ENCODE measurements around the gene TNNI3K.

Gene TNNI3K

DNA sequence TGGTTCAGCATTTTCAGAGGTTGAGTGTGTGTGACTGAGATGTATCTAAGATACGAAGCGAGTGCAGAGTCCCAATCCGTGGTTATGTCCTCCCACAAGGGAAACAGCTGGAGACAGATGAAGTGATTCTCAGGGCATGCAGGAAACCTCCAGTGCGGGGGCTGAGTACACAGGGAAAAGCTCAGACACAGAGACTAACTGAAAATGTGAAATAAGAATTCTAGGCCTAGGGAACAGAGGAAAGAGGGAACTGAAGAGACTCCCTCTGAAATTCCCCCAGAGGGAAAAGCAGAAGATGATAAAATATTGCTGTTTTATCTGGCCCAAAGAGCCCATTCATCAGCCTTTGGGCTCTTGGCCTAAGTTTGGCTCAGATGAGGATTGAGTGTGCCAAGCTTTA lies 160.4 kb downstream of the TNNI3K start:
- H3K27ac Mint-ChIP-seq: no peak overlapping the region

GRCh38 chr1:74396462-74396861 lies 161.3 kb downstream of the TNNI3K start:
- H3K4me3 Mint-ChIP-seq: no peak overlapping the region
- H3K27ac Mint-ChIP-seq: no peak overlapping the region

More for the DNA sequence above, 160.4 kb downstream of the TNNI3K start:
- no peaks in the 10 kb centered on the region for H3K9me3 Mint-ChIP-seq
- H3K4me3 Mint-ChIP-seq: no peak overlapping the region
- no peak for DNase-seq
- H3K36me3 Mint-ChIP-seq (ENCODE audit: low read depth): no peaks in the 10 kb centered on the region
- H3K27me3 Mint-ChIP-seq: peaks cover 4% of the 10 kb centered on the region
- H3K4me1 Mint-ChIP-seq (ENCODE audit: low read depth): no peaks in the 10 kb centered on the region

GRCh38 chr1:74396933-74397332 lies 161.7 kb downstream of the TNNI3K start:
- Mint-ChIP-seq H3K9me3 (no peaks in the 10 kb centered on the region), H3K36me3 (ENCODE audit: low read depth) (no peaks in the 10 kb centered on the region), H3K27me3 (peaks cover 4% of the 10 kb centered on the region), H3K27ac (no peak overlapping the region), H3K4me3 (no peak overlapping the region), H3K4me1 (ENCODE audit: low read depth) (no peaks in the 10 kb centered on the region)
- DNase-seq: no peak

More at GRCh38 chr1:74396462-74396861, 161.3 kb downstream of the TNNI3K start:
- DNase-seq: no peak
- H3K4me1 Mint-ChIP-seq (ENCODE audit: low read depth): no peaks in the 10 kb centered on the region
- peaks cover 4% of the 10 kb centered on the region for H3K27me3 Mint-ChIP-seq
- H3K36me3 Mint-ChIP-seq (ENCODE audit: low read depth): no peaks in the 10 kb centered on the region
- H3K9me3 Mint-ChIP-seq: no peaks in the 10 kb centered on the region

DNA sequence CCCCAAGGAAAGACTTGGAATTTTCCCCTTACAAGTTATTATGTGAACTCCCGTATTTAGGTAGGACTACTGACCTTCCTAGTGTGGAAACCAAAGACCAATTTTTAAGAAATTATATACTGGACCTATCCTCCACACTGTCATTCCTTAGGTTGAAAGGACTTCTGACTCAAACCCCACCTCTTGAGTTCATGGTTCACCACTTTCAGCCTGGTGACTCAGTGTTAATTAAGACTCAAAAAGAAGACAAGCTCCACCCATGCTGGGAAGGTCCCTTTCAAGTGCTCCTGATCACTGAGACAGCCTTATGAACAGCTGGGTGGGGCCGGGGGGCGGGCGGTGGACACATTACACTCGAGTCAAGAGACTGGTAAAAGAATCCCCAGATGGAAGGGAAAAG lies 164.1 kb downstream of the TNNI3K start:
- Mint-ChIP-seq H3K27ac (no peak overlapping the region), H3K27me3 (peaks cover 4% of the 10 kb centered on the region), H3K4me1 (ENCODE audit: low read depth) (no peaks in the 10 kb centered on the region), H3K4me3 (no peak overlapping the region), H3K9me3 (no peaks in the 10 kb centered on the region), H3K36me3 (ENCODE audit: low read depth) (no peaks in the 10 kb centered on the region)
- DNase-seq: no peak

GRCh38 chr1:74402873-74403272 lies 167.7 kb downstream of the TNNI3K start:
- no peaks in the 10 kb centered on the region for H3K36me3 Mint-ChIP-seq (ENCODE audit: low read depth)
- H3K9me3 Mint-ChIP-seq: no peaks in the 10 kb centered on the region
- no peaks in the 10 kb centered on the region for H3K27me3 Mint-ChIP-seq
- H3K4me1 Mint-ChIP-seq (ENCODE audit: low read depth): no peaks in the 10 kb centered on the region
- no peak for DNase-seq
- H3K4me3 Mint-ChIP-seq: no peak overlapping the region
- H3K27ac Mint-ChIP-seq: no peak overlapping the region

- no peak for DNase-seq
- Mint-ChIP-seq H3K27ac (no peak overlapping the region), H3K4me1 (ENCODE audit: low read depth) (no peaks in the 10 kb centered on the region), H3K36me3 (ENCODE audit: low read depth) (no peaks in the 10 kb centered on the region), H3K27me3 (no peaks in the 10 kb centered on the region), H3K9me3 (no peaks in the 10 kb centered on the region), H3K4me3 (no peak overlapping the region)
Observed at GRCh38 chr1:74403606-74404005, 168.4 kb downstream of the TNNI3K start.

DNA sequence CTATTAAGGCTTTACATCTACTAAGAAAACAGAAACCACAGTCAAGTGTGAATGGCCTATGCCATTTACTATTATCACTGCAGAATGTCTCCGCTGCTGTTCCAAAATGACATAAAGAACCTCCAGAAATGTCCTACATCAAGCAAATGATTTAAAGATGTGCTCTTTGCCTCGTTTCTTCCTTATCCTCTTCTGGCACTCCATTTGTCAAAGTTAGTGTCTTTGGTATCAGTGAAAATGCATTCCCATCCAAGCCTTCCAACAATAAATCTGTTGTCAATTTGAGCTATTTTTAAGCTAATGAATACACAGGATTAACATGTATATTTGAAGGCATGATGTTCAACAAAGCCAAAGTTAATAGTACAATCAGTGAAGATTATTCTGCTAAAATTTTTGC lies 171.6 kb downstream of the TNNI3K start:
- Mint-ChIP-seq H3K36me3 (ENCODE audit: low read depth) (no peaks in the 10 kb centered on the region), H3K27ac (no peak overlapping the region), H3K9me3 (no peaks in the 10 kb centered on the region), H3K4me3 (no peak overlapping the region), H3K4me1 (ENCODE audit: low read depth) (no peaks in the 10 kb centered on the region), H3K27me3 (no peaks in the 10 kb centered on the region)
- DNase-seq: no peak

DNA sequence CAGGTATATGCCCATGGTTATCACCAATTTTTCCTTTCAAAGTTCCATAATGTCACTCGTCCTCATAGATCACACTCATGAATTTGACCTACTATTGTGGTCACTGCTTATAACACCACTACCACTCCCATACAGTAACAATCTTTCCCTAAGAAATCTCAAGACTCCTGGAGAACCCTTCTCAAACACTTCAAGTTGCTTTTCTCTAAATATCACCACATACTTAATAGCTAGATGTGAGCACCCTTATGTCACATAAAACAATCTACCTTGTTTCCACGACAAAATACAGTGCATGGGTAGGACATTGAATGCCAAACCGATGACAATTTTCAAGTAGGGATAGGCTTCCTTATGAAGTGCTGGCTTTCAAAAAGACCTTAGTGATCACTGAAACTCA lies 172.7 kb downstream of the TNNI3K start:
- DNase-seq: no peak
- H3K4me1 Mint-ChIP-seq (ENCODE audit: low read depth): no peaks in the 10 kb centered on the region
- H3K4me3 Mint-ChIP-seq: no peak overlapping the region
- no peaks in the 10 kb centered on the region for H3K9me3 Mint-ChIP-seq
- no peak overlapping the region for H3K27ac Mint-ChIP-seq
- no peaks in the 10 kb centered on the region for H3K36me3 Mint-ChIP-seq (ENCODE audit: low read depth)
- H3K27me3 Mint-ChIP-seq: no peaks in the 10 kb centered on the region

GRCh38 chr1:74412244-74412643 lies 177.1 kb downstream of the TNNI3K start:
- Mint-ChIP-seq H3K4me1 (ENCODE audit: low read depth) (no peaks in the 10 kb centered on the region), H3K27ac (no peak overlapping the region)

DNA sequence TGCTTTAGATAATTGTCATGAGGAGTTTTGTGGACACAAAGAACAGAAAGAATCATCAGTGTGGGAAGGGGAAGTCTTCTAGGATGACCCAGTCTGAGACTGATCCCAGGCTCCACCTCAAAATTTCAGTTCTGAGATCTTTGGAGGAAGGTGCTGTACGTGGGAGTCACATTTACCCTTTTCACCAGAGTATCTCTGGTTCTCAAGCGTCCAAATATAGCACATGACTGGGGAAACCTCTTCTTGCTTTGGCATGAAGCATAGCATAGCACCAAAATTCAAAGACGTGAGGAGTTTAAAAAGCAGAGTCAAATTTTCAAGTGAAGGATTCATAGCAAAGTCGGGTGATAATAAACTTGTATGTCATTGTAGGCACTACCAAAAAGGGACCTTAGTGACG lies 180.7 kb downstream of the TNNI3K start:
- no peak overlapping the region for H3K4me3 Mint-ChIP-seq
- H3K4me1 Mint-ChIP-seq (ENCODE audit: low read depth): no peaks in the 10 kb centered on the region
- H3K36me3 Mint-ChIP-seq (ENCODE audit: low read depth): no peaks in the 10 kb centered on the region
- no peaks in the 10 kb centered on the region for H3K9me3 Mint-ChIP-seq
- H3K27ac Mint-ChIP-seq: no peak overlapping the region
- DNase-seq: no peak
- H3K27me3 Mint-ChIP-seq: peaks cover 4% of the 10 kb centered on the region

More at GRCh38 chr1:74412244-74412643, 177.1 kb downstream of the TNNI3K start:
- no peak for DNase-seq
- Mint-ChIP-seq H3K4me3 (no peak overlapping the region), H3K9me3 (no peaks in the 10 kb centered on the region), H3K36me3 (ENCODE audit: low read depth) (no peaks in the 10 kb centered on the region), H3K27me3 (peaks cover 2% of the 10 kb centered on the region)

DNA sequence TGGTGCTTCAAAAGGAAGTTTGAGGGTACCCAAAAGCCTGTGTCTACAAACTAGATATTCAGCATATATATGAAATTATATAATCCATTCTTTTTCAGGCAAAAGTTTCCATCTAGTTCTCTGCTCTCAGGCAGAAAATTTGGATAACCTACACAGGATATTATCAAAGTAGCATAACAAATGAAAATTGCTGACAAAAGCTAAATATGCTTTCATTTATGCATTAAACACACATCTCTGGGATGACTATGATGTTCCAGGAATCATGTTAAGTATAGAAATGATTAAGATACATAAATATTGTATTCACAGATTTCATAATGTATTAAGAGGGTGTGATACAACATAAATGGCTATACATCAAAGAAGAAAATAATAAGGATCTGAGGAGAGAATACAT lies 184.4 kb downstream of the TNNI3K start:
- no peak overlapping the region for H3K27ac Mint-ChIP-seq
- no peak overlapping the region for H3K4me3 Mint-ChIP-seq
- H3K27me3 Mint-ChIP-seq: peaks cover 4% of the 10 kb centered on the region
- no peaks in the 10 kb centered on the region for H3K36me3 Mint-ChIP-seq (ENCODE audit: low read depth)
- no peaks in the 10 kb centered on the region for H3K4me1 Mint-ChIP-seq (ENCODE audit: low read depth)
- H3K9me3 Mint-ChIP-seq: no peaks in the 10 kb centered on the region
- DNase-seq: no peak

- no peak for DNase-seq
- no peaks in the 10 kb centered on the region for H3K4me1 Mint-ChIP-seq (ENCODE audit: low read depth)
- H3K27me3 Mint-ChIP-seq: peaks cover 4% of the 10 kb centered on the region
- no peak overlapping the region for H3K4me3 Mint-ChIP-seq
- no peaks in the 10 kb centered on the region for H3K9me3 Mint-ChIP-seq
- no peak overlapping the region for H3K27ac Mint-ChIP-seq
- no peaks in the 10 kb centered on the region for H3K36me3 Mint-ChIP-seq (ENCODE audit: low read depth)
Observed at GRCh38 chr1:74420467-74420866, 185.3 kb downstream of the TNNI3K start.

GRCh38 chr1:74422421-74423292 lies 187.5 kb downstream of the TNNI3K start:
- no peak for DNase-seq
- Mint-ChIP-seq H3K4me3 (no peak overlapping the region), H3K9me3 (no peaks in the 10 kb centered on the region), H3K27ac (no peak overlapping the region), H3K36me3 (ENCODE audit: low read depth) (no peaks in the 10 kb centered on the region), H3K27me3 (no peaks in the 10 kb centered on the region), H3K4me1 (ENCODE audit: low read depth) (no peaks in the 10 kb centered on the region)

- no peak for DNase-seq
- Mint-ChIP-seq H3K4me1 (ENCODE audit: low read depth) (no peaks in the 10 kb centered on the region), H3K27me3 (no peaks in the 10 kb centered on the region), H3K9me3 (no peaks in the 10 kb centered on the region), H3K4me3 (no peak overlapping the region), H3K36me3 (ENCODE audit: low read depth) (no peaks in the 10 kb centered on the region), H3K27ac (no peak overlapping the region)
Observed at GRCh38 chr1:74423471-74423870, 188.3 kb downstream of the TNNI3K start.

DNA sequence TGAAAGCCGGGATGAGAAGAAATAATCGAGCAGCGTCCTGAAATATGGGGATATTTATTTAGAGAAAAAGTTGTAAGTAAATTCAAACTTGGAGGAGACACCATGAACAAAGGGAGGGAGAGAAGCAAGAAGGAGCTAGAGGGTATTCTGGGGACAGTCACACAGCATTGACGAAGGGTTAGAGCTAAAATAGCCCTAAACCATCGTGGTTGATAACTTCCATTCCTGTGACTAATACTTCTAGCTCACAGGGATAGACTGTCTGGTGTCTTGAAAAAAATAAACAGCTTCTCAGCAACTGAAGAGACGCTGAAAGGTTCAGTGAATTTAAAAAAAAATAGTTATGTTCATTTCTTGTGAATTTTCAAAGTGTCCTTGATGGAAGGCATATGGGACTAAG lies 190.5 kb downstream of the TNNI3K start:
- Mint-ChIP-seq H3K9me3 (no peaks in the 10 kb centered on the region), H3K4me1 (ENCODE audit: low read depth) (no peaks in the 10 kb centered on the region), H3K27ac (no peak overlapping the region), H3K36me3 (ENCODE audit: low read depth) (no peaks in the 10 kb centered on the region), H3K4me3 (no peak overlapping the region), H3K27me3 (no peaks in the 10 kb centered on the region)
- no peak for DNase-seq
